Activated CD4-positive, alpha-beta T cell treated with anti-CD3 and anti-CD28 coated beads for 36 hours (primary cell): ENCODE results near the gene LRMDA. TPM values are rescaled to one million over a fixed set of nuclear protein-coding genes. Genes with fewer than 3 reads are reported as not detected.

Experiments
- ATAC-seq: fragments of 200-7000 bp; cut with Tn5 transposase; one replicate; pipeline ENCODE4 v1.10.0; 2021; ENCODE audit warnings: mild to moderate bottlenecking, moderate library complexity
- CTCF ChIA-PET: fragments of 350-600 bp; sonication (Branson Sonifier 250); formaldehyde crosslinking; loops from one replicate; lab custom pipeline; 2021; ENCODE audit warnings: antibody characterized with exemption; lab: Charles Lee
- POLR2A ChIA-PET: fragments of 350-600 bp; sonication (Branson Sonifier 250); formaldehyde crosslinking; loops from one replicate; lab custom pipeline; 2021; ENCODE audit warnings: antibody characterized with exemption, inconsistent platforms; lab: Charles Lee
- DNase-seq: peaks from one replicate; pipeline ENCODE4 v3.0.0-alpha.2; 2020
- H3K27ac Mint-ChIP-seq: one replicate; pipeline ENCODE4 v1.8.0; 2021; ENCODE audit warnings: mixed read lengths
- H3K27me3 Mint-ChIP-seq: one replicate; pipeline ENCODE4 v1.8.0; 2021; ENCODE audit warnings: mixed read lengths
- H3K36me3 Mint-ChIP-seq: one replicate; pipeline ENCODE4 v1.8.0; 2021; ENCODE audit warnings: low read depth, mixed read lengths
- H3K4me1 Mint-ChIP-seq: one replicate; pipeline ENCODE4 v1.8.0; 2021; ENCODE audit warnings: mixed read lengths
- H3K4me3 Mint-ChIP-seq: one replicate; pipeline ENCODE4 v1.8.0; 2021; ENCODE audit warnings: mild to moderate bottlenecking, moderate library complexity, mixed read lengths
- H3K9me3 Mint-ChIP-seq: one replicate; pipeline ENCODE4 v1.8.0; 2021; ENCODE audit warnings: low read depth, mixed read lengths
- intact Hi-C, 2 experiments: fragments of 100-400 bp; cut with DNase I in 1 of 2; cut with micrococcal nuclease in 1 of 2; formaldehyde crosslinking; loops; one replicate each; pipeline versions ENCODE4 v1.14.2 to v1.15.1; 2022 to 2024; cut with DNase I, micrococcal nuclease
- total RNA-seq, 2 experiments: library from RNA; stranded (reverse); gene quantifications; one replicate each; pipeline ENCODE4 v1.2.3, GENCODE V29; 2021

The LRMDA gene
- total RNA-seq, 2 experiments from 2014 or later, result not detected

DNA sequence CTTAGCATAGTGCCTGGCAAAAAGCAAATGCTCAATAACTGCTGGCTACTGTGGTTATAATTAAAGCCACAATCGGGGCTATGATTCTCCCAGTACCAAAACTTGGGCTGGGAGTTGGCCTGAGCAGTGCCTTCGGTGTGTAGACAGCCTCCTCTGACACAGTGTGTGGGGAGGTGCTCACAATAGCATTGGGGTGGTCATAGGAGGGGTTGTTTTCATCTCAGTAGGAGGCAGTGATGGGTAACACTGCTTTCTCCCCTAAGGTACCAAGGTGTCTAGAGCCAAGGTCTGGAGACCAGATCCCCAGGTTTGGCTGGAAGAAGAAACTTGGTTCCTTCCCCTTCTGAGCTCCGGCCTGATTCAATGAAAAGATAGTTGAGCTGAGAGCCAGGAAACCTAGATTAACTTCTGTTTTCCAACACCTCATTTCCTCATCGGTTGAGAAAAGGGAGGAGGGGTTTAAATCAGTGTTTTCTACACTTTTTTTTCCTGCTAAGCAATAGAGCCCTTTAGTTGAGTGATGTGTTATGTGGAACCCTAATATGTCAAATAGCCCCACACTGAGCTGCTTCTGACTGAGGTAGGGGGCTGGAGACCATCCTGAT is 68.2 kb downstream of the LRMDA start:
- peaks cover 11% of the 10 kb centered on the region for H3K27me3 Mint-ChIP-seq
- no peak for DNase-seq
- ATAC-seq, result no peak
- no peaks in the 10 kb centered on the region for H3K4me1 Mint-ChIP-seq
- ChIA-PET POLR2A (no interaction called here), CTCF (no interaction called here)
- H3K4me3 Mint-ChIP-seq, result no peak overlapping the region
- no peak overlapping the region for H3K27ac Mint-ChIP-seq
- no peaks in the 10 kb centered on the region for H3K36me3 Mint-ChIP-seq
- no peaks in the 10 kb centered on the region for H3K9me3 Mint-ChIP-seq
- intact Hi-C loops, result no loop called here

DNA sequence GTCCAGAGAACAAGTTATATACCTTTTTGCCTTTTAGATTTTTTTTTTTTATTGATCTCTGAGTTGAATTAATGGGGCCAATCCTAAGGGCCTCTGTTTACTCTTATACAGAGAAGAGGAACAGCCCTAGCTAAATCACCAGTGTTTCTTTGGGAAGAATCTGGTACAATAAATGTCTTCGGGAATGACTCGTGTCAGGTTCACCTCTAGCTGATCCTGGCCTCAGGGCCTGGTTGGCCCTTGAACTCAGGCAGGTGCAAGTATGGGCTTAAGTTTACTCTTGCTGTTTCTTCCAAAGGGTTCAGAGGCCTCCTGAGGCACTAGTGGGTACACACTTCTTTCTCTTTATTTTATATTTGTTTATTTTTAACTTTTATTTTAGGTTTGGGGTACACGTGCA is 71.0 kb downstream of the LRMDA start:
- DNase-seq (no peak), ATAC-seq (no peak)
- Mint-ChIP-seq H3K27me3 (peaks cover 8% of the 10 kb centered on the region), H3K4me1 (no peaks in the 10 kb centered on the region), H3K27ac (no peak overlapping the region), H3K36me3 (no peaks in the 10 kb centered on the region), H3K4me3 (no peak overlapping the region), H3K9me3 (no peaks in the 10 kb centered on the region)
- intact Hi-C loops, result no loop called here
- POLR2A ChIA-PET, result no interaction called here
- CTCF ChIA-PET, result no interaction called here

DNA sequence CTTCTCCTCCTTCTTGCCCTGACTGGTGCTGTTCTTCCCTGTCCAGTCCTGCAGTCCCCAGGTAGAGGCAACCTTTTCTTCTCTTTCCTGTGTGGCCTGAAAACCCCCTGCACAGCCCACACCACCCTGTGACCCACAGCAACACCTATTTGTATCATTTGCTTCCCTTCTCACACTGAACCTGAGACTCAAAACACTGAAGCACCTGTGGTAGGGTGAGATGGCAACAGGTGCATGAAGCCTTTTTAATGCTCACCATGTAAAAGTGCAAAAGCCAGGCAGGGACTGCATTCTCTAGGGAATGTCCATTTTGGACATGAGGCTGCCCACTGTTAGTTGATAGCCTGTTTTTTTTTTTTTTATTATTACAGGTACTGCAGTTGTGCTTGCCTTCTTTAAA is 71.4 kb downstream of the LRMDA start:
- no peaks in the 10 kb centered on the region for H3K4me1 Mint-ChIP-seq
- intact Hi-C loops, result no loop called here

DNA sequence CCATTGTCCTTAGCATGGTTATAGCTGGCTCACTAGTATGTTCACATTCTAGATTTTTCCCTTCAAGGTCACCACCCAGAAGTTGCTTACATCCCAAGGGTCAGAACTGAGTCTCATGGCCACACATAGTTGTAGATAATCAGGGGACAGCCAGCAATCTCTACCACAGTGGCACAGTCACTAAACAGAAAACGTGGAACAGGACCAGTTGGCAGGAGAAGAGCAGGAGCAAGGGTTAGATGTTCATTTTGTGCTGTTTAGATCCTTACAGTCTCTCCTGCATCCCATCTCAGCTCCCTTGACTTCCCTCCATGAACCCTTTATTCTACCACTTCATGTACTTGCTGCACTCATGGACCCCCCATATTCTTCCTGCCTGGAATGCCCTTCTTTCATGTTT is 73.9 kb downstream of the LRMDA start:
- H3K9me3 Mint-ChIP-seq, result no peaks in the 10 kb centered on the region
- intact Hi-C loops, result no loop called here
- DNase-seq, result no peak
- ATAC-seq, result no peak
- POLR2A ChIA-PET, result no interaction called here
- no peaks in the 10 kb centered on the region for H3K36me3 Mint-ChIP-seq
- no peak overlapping the region for H3K4me3 Mint-ChIP-seq
- no peak overlapping the region for H3K27ac Mint-ChIP-seq
- H3K27me3 Mint-ChIP-seq, result peaks cover under 1% of the 10 kb centered on the region
- CTCF ChIA-PET, result no interaction called here
- H3K4me1 Mint-ChIP-seq, result peaks cover 2% of the 10 kb centered on the region

More for the DNA sequence above, 71.4 kb downstream of the LRMDA start:
- ATAC-seq, result no peak
- CTCF ChIA-PET, result no interaction called here
- Mint-ChIP-seq H3K27me3 (peaks cover 8% of the 10 kb centered on the region), H3K36me3 (no peaks in the 10 kb centered on the region), H3K4me3 (no peak overlapping the region), H3K27ac (no peak overlapping the region), H3K9me3 (no peaks in the 10 kb centered on the region)
- POLR2A ChIA-PET, result no interaction called here
- no peak for DNase-seq

DNA sequence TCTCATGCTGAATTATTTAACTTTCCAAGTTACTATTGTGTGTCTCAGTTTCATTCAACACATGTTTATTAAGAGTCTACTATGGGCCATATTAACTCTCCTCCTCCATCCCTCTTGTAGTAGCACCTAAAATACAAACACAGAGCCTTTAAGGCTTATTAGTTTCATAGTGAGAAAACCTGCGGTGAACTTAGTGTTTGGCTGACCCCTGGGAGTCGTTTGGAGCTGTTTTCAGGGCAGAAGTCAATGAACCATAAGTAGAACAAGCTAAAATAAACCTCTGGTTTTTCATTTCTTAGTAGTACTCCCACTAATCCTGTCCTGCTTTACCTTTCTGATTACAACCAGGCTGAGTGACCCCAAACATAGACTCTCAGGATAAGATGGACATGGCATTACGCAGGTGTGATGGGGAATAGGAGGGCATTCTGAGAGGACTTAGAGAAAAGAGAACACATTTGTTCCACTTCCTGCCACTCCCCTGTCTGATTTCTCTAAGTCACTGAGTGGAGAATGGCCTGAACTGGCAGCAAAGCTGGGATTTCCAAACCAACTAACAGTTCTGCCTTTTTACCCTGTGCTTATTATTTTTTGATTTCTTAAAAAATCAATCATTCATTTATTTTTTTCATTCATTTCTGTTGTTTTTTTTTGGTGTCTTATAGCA is 74.5 kb downstream of the LRMDA start:
- DNase-seq (no peak), ATAC-seq (no peak)
- POLR2A ChIA-PET, result interaction anchor here (0.6 kb wide), 1 partner anchor 9 kb away, joined by 6 read pairs; no protein-coding TSS in a partner anchor
- Mint-ChIP-seq H3K4me3 (no peak overlapping the region), H3K9me3 (no peaks in the 10 kb centered on the region), H3K4me1 (peaks cover 2% of the 10 kb centered on the region), H3K27ac (no peak overlapping the region), H3K27me3 (peaks cover 4% of the 10 kb centered on the region), H3K36me3 (no peaks in the 10 kb centered on the region)
- intact Hi-C loops, result no loop called here
- CTCF ChIA-PET, result no interaction called here

DNA sequence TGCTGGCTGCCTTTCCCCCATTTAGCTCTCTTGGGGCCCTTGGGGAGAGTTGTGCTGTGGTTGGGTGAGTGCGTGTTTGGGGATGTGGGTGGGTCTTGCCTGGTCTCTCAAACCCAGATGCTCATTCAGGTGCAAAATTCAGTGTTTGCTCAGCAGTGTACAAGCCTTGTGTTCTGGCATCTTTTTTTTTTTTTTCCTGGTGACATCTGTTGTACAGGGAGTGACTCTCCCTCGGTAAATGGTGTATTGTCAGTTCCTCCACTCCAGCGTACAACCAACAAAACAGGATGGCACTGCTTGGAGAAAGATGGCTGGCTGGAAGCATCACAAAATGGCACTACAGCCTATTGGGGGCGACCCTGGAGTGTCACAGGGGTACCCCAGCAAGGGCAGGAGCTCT is 75.5 kb downstream of the LRMDA start:
- Mint-ChIP-seq H3K36me3 (no peaks in the 10 kb centered on the region), H3K27me3 (peaks cover 4% of the 10 kb centered on the region), H3K9me3 (no peaks in the 10 kb centered on the region), H3K27ac (no peak overlapping the region), H3K4me3 (no peak overlapping the region), H3K4me1 (peaks cover 2% of the 10 kb centered on the region)
- ChIA-PET CTCF (no interaction called here), POLR2A (no interaction called here)
- DNase-seq (no peak), ATAC-seq (no peak)
- intact Hi-C loops, result no loop called here

DNA sequence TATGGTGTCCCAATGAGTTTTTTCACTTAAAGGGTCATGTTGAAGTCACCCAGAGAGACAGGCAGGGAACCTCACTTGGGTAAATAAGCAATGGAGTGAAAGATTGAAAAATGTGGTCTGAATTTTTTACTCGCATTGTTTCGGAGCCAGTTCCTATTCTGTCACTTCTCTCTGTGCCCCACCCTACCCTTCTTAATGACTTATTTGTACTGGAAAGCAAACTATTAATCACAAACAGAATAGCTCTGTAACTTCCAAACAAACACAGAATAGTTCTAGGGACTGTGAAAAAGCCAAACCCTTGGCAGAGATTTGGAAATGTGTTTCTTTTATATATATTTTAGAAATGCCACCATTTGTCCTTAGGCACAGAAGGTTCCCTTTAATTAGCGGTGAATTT is 76.0 kb downstream of the LRMDA start:
- ChIA-PET CTCF (interaction anchor here (0.9 kb wide), 1 partner anchor 16 kb away, joined by 3 read pairs; no protein-coding TSS in a partner anchor), POLR2A (no interaction called here)
- Mint-ChIP-seq H3K4me1 (peaks cover 2% of the 10 kb centered on the region), H3K9me3 (no peaks in the 10 kb centered on the region), H3K4me3 (no peak overlapping the region), H3K27ac (no peak overlapping the region), H3K27me3 (peaks cover 4% of the 10 kb centered on the region), H3K36me3 (no peaks in the 10 kb centered on the region)
- DNase-seq (no peak), ATAC-seq (no peak)
- intact Hi-C loops, result no loop called here

DNA sequence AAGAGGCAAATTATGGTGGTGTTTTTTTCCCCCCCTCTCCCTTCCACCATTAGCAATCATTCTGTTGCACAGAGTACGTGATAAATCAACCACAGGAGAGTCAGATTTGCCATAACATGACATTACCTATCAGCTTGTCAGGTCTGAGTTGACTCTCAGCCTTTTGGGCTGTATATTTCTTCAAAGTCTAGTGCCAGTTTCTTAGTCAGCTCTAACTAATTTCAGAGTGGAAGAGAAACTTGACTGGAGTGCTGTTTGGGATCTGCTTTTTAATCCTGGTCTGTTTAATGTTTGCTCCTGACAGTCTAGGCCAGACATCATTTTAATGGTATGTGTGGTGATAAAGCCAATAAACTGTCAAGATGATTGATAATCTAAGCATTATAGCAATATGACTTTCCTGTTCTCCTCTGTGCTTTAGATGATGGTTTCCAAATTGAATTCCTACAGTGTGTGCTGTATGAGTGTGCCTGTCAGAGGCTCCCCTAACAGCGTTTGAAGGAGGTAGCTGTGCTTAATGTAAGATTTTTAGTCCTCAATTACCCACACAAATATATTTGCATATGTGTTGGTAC is 76.9 kb downstream of the LRMDA start:
- H3K27ac Mint-ChIP-seq, result no peak overlapping the region
- POLR2A ChIA-PET, result no interaction called here
- H3K9me3 Mint-ChIP-seq, result no peaks in the 10 kb centered on the region
- no peaks in the 10 kb centered on the region for H3K36me3 Mint-ChIP-seq
- peaks cover 2% of the 10 kb centered on the region for H3K4me1 Mint-ChIP-seq
- H3K27me3 Mint-ChIP-seq, result peaks cover 6% of the 10 kb centered on the region
- no peak overlapping the region for H3K4me3 Mint-ChIP-seq
- ATAC-seq, result no peak
- intact Hi-C loops, result no loop called here
- DNase-seq, result no peak
- CTCF ChIA-PET, result interaction anchor here (0.9 kb wide), 1 partner anchor 15 kb away, joined by 3 read pairs; no protein-coding TSS in a partner anchor

DNA sequence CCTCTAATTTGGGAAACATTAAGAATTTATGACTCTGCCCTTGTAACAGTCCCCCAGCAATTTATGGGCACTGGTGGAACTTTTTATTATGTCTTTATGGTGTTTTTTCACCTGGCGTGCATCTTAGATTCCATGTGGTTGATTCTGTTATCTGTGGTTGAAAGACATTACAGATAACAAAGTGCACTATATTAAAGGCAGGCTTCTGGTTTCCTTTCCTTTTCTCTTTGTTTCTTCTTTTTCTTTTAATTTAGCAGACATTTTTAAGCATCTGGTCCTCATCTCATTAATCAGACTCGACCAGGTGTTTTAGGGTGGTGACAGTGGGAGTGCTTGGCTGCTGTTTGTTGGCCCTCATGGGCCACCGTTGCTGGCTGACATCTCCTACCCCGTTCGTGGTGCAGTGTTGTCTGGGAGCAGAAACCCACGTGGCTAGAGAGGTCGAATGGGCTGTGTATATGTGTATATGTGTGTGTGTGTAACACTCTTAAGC is 77.4 kb downstream of the LRMDA start:
- peaks cover 6% of the 10 kb centered on the region for H3K27me3 Mint-ChIP-seq
- no peaks in the 10 kb centered on the region for H3K9me3 Mint-ChIP-seq
- H3K4me1 Mint-ChIP-seq, result peaks cover 2% of the 10 kb centered on the region
- no peak for ATAC-seq
- no peak overlapping the region for H3K4me3 Mint-ChIP-seq
- no peak overlapping the region for H3K27ac Mint-ChIP-seq
- DNase-seq, result peak; percentile 12
- intact Hi-C loops, result no loop called here
- no peaks in the 10 kb centered on the region for H3K36me3 Mint-ChIP-seq
- CTCF ChIA-PET, result no interaction called here
- POLR2A ChIA-PET, result no interaction called here

DNA sequence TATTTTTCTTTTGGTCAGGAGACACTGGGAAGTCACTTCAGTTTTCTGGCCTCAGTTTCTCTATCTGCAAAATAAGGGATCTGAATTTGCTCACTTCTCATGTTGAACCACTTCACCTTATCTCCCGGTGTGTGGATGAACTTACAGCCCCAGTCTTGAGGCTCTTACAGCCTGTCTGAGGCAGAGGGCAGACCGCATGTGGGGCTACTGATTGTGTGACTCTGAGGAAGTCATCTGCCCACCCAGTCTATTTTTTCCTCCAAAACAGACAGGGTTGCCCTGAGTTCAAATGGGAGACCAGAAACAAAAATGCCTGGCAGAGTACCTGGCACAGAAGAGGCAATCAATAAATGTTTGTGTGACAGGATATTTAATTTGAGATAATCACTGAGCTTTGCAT is 78.3 kb downstream of the LRMDA start:
- intact Hi-C loops, result no loop called here
- ChIA-PET POLR2A (no interaction called here), CTCF (no interaction called here)
- H3K27me3 Mint-ChIP-seq, result peaks cover 6% of the 10 kb centered on the region
- peaks cover 2% of the 10 kb centered on the region for H3K4me1 Mint-ChIP-seq
- no peak for ATAC-seq
- no peaks in the 10 kb centered on the region for H3K36me3 Mint-ChIP-seq
- no peaks in the 10 kb centered on the region for H3K9me3 Mint-ChIP-seq
- H3K4me3 Mint-ChIP-seq, result no peak overlapping the region
- DNase-seq, result no peak
- H3K27ac Mint-ChIP-seq, result no peak overlapping the region

DNA sequence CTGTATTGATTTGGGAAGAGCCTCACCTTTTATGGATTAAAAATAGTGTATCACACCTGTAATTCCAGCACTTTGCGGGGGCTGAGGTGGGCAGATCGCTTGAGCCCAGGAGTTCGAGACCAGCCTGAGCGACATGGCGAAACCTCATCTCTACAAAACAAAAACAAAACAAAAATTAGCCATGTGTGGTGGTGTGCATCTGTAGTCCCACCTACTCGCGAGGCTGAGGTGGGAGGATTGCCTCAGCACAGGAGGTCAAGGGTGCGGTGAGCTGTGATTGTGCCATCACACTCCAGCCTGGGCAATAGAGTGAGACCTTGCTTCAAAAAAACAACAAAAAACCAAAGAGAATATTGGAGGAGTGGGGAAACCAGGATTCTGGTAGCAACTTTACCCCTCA is 79.6 kb downstream of the LRMDA start:
- H3K27ac Mint-ChIP-seq, result no peak overlapping the region
- ChIA-PET POLR2A (no interaction called here), CTCF (no interaction called here)
- peaks cover 2% of the 10 kb centered on the region for H3K4me1 Mint-ChIP-seq
- H3K36me3 Mint-ChIP-seq, result no peaks in the 10 kb centered on the region
- intact Hi-C loops, result no loop called here
- H3K4me3 Mint-ChIP-seq, result no peak overlapping the region
- peaks cover 10% of the 10 kb centered on the region for H3K27me3 Mint-ChIP-seq
- ATAC-seq, result no peak
- no peaks in the 10 kb centered on the region for H3K9me3 Mint-ChIP-seq
- DNase-seq, result no peak
